SK-N-MC (cell line): ENCODE data around the gene ANKRD22.

Source experiments
- EZH2 ChIP-seq: fragments of 200-600 bp; sonication (generic); IDR thresholded peaks from one replicate; pipeline ENCODE4 v1.6.1; 2017; ENCODE audit warnings: antibody characterized with exemption
- POLR2AphosphoS5 ChIP-seq: IDR thresholded peaks from 2 replicates; pipeline ENCODE4 v1.6.1; 2012; ENCODE audit warnings: mild to moderate bottlenecking, low read depth, low read length, borderline replicate concordance

DNA sequence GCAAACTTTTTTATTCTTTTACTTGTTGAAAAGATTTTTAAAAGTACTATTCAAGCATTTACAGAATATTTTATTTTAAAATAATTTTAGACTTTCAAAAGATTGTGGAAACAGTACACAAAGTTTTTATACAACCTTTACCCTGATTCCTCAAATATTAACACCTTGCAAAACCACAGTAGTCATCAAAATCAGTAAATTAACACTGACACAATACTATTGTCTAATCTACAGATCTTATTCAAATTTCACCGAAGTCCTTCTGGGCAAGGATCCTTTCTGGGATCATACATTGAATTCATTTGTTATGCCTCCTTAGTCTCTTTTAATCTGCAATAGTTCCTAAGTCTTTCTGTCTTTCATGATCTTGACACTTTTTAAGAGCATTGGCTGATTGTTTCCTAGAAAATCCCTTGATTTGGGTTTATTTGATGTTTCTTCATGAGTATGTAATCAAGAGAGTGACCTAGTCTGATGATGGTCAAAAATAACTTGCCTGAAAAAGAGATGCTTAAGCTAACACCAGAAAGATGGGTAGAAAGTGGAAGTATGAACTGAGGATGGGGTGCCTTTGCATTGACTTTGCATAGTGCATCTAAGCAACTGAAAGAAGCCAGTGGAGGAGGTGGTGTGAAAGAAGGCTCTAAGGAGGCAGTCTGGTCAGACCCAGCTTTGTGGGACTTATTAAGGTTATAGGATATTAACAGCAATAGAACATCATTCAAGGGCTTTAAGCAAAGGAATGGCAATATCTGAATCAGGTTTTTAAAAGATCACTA, 38.1 kb upstream of the ANKRD22 start:
- no peak for TF ChIP-seq POLR2AphosphoS5
- TF ChIP-seq EZH2 = no peak
